ENCODE measurements around the gene ELP5. TPM values are rescaled to one million over a fixed set of nuclear protein-coding genes. Genes with fewer than 3 reads are reported as not detected.
A peak's percentile ranks its signal among the peaks of the same experiment; 100 is the strongest.
"Not testable (repeated sequence)": the region's sequence is repeated elsewhere in the genome, so short reads cannot be mapped to it uniquely, and the experiment has no call there.

Gene ELP5
- total RNA-seq, 2 donors from 2014 or later, result 28.1 to 70.7 TPM

DNA sequence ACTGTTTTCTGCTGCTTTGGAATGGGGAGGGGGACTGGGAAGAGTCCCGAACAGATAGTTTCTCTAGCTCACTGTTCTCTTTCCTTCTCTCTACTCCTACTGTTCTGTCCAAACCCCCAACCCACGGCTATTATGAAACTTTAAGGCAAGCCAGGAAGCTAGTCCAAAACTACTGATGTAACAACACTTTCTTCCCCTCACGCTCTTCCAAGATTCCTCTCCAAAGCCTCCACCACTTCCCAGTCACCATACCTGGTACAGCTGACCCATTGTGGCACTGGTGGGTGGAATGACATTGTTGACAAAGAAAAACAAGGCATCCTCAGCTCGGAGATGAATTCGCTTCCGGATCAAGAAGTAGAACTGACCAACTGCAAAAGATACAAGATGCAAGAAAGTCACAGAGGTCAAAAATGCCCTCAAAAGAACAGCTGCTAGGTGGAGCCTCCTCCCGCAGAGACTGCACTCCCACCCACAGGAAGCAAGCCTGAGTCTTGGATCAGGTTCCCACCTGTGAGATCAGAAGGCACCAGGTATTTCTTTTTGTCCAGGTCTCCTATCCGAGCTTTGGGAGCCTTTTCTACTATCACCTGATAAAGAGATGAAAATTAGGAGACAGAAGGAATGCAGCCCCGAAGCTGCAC is 10.8 kb upstream of the ELP5 start:
- Histone ChIP-seq H3K4me3 (peak overlapping the region; percentile 65 to 83), H3K4me1 (peaks cover 0 to 38% of the 10 kb centered on the region in 2 donors), H3K36me3 (peaks cover 38% of the 10 kb centered on the region), H3K27me3 (no peaks in the 10 kb centered on the region), H3K27ac (peak overlapping the region; percentile 96 to 99), H3K9me3 (no peaks in the 10 kb centered on the region)
- TF ChIP-seq, protein P1, sequence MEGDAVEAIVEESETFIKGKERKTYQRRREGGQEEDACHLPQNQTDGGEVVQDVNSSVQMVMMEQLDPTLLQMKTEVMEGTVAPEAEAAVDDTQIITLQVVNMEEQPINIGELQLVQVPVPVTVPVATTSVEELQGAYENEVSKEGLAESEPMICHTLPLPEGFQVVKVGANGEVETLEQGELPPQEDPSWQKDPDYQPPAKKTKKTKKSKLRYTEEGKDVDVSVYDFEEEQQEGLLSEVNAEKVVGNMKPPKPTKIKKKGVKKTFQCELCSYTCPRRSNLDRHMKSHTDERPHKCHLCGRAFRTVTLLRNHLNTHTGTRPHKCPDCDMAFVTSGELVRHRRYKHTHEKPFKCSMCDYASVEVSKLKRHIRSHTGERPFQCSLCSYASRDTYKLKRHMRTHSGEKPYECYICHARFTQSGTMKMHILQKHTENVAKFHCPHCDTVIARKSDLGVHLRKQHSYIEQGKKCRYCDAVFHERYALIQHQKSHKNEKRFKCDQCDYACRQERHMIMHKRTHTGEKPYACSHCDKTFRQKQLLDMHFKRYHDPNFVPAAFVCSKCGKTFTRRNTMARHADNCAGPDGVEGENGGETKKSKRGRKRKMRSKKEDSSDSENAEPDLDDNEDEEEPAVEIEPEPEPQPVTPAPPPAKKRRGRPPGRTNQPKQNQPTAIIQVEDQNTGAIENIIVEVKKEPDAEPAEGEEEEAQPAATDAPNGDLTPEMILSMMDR (IDR thresholded peaks at IDR 0.05), result no peak
- no peak for DNase-seq (ENCODE audit: low spot score)

DNA sequence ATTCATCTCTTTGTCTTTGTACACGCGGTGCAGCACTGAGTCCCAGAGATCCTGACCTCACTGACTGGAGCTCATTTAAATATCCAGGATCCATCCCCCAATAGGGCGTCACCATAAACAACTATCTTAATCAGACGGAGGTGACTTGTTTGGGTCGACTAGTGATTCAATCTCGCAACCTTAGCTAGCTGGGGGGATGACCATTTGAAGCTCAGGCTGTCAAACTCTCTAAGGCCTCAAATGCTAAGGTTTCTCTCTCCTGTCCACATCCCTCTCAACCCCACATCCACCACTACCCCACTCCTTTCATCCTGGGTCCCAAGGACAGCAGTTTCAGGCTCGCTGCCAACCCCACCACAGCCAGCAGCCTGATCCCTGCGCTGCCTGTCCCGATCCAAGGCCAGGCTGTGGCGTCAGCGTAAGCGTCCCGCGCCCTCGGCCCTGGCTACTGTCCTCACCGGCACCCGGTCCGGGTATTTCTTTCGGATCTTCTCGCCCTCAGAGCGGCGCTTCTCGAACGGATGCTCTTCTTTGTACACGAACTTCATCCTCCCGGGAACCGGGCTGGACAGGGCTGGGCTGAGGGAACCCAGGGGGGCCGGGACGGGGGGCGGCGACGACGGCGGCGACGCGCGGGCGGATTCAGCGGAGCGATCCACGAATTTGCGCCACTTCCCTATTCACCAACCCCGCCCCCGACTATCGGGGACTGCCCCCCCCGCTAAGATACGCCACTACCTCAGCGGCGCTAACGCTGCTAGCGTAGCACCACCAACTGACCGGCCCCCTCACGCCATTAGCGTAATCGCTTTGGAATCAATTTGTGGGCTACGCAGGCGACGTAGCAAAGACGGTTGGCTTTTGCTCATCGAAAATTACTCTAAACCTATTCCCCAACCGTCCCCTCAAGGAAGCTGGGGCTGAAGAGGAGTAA is 10.0 kb upstream of the ELP5 start, which contains the start of gene GABARAP:
GABARAP (minus strand) TSS at position 667 of the 934 bp plus-strand sequence; CDS start at position 548, 119 bp downstream.
- H3K36me3 ChIP-seq, result peaks cover 44% of the 10 kb centered on the region
- H3K4me3 ChIP-seq, result peak within 1 kb of the TSS; percentile 65 to 83
- H3K27ac ChIP-seq, result peak within 1 kb of the TSS; percentile 96 to 99
- H3K9me3 ChIP-seq, result no peaks in the 10 kb centered on the region
- TF ChIP-seq, protein P1 (IDR thresholded peaks at IDR 0.05), result no peak
- peaks cover 0 to 35% of the 10 kb centered on the region in 2 donors for H3K4me1 ChIP-seq
- no peaks in the 10 kb centered on the region for H3K27me3 ChIP-seq
- peak; percentile 94 for DNase-seq (ENCODE audit: low spot score)

DNA sequence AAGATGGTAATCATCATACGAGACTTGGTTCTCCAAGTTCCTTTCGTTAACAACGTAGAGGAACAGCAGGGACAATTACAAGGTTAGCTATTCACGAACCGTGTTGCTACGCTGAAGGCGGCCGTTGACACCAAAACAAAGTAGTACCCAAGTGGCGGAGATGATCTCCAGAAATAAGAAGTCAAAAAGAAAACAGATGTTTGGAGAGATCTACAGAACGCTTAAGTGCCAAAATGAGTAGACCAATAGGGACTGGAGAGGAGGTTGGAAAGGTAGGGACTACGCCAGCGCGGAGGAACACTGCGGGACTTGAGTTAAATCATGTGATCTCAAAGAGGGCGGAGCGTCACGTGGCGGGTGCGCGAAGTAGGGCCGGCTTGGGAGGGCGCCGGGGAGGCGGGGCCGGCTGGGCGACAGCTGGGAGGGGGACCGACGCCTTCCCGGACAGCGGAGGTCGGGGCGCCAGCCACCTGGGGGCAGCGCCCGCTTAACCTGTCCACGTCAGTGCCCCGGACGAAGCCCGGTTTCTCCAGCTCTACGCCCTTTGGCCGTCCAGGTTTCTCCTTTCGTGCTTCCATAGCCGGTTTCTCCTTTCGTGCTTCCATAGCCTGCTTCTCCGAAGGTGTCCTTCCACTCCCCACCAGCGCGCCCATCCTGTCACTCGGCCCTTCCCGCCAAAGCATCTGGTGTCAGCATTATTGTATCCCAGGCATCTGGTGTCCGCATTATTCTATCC is 9.1 kb upstream of the ELP5 start:
- peaks cover 45% of the 10 kb centered on the region for H3K36me3 ChIP-seq
- TF ChIP-seq, protein P1 (IDR thresholded peaks at IDR 0.05), result peak in 1 of 2 donors; percentile 40

DNA sequence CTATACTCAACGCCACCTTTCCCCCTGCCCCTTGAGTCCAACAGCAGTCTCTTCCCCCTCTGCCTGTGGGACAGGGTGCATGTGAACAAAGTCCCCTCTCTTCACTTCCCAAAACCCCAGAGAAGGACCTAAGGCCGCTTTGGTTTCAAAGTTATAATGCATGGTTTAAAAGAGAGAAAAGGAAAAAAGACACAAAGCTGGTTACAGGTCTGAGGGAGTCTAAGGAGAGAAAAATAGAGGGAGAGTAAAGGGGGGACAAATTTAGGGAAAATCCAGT is 8.6 kb upstream of the ELP5 start:
- TF ChIP-seq, protein P1 (IDR thresholded peaks at IDR 0.05), result no peak
- Histone ChIP-seq H3K27ac (peak overlapping the region; percentile 96 to 99), H3K9me3 (no peaks in the 10 kb centered on the region), H3K27me3 (no peaks in the 10 kb centered on the region), H3K4me1 (peaks cover 0 to 28% of the 10 kb centered on the region in 2 donors), H3K4me3 (peak overlapping the region; percentile 65 to 83), H3K36me3 (peaks cover 45% of the 10 kb centered on the region)
- no peak for DNase-seq (ENCODE audit: low spot score)

More for the DNA sequence above, 9.1 kb upstream of the ELP5 start:
- H3K9me3 ChIP-seq, result no peaks in the 10 kb centered on the region
- H3K27ac ChIP-seq, result peak overlapping the region; percentile 96 to 99
- DNase-seq (ENCODE audit: low spot score), result peak; percentile 98
- peaks cover 0 to 28% of the 10 kb centered on the region in 2 donors for H3K4me1 ChIP-seq
- H3K27me3 ChIP-seq, result no peaks in the 10 kb centered on the region
- H3K4me3 ChIP-seq, result peak overlapping the region; percentile 65 to 83

DNA sequence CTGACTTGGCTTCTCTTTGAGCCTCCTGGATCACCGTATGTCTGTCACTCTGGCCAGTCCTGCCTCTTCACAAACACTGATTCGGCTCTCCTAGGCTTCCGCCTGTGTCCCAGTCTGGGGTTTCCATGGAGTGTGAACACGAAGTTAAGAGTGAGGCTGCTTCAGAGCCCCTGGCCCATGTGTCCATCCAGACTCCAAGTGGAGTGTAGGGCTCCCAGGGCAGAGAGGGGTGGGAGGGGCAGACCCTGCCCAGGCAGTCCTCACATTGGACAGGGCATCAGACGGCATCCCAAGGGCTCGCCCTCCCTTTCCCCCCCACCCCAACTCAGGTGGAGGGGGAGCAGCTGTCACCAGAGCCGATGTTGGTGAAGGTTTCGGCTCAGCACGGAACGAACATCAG is 8.2 kb upstream of the ELP5 start:
- not testable (repeated sequence) for H3K27me3 ChIP-seq; H3K9me3 ChIP-seq; DNase-seq (ENCODE audit: low spot score)
- H3K4me1 ChIP-seq, result peaks cover 0 to 30% of the 10 kb centered on the region in 2 donors
- peak overlapping the region in 1 of 2 donors; percentile 83 for H3K4me3 ChIP-seq
- peaks cover 45% of the 10 kb centered on the region for H3K36me3 ChIP-seq
- H3K27ac ChIP-seq, result peak overlapping the region; percentile 96 to 99

Data from right atrium auricular region (tissue), 2 donors.